Measurements from ENCODE around the gene BCS1L. TPM values are rescaled to one million over a fixed set of nuclear protein-coding genes. Genes with fewer than 3 reads are reported as not detected.

The BCS1L gene
- total RNA-seq, 1 experiment from 2014 or later: 57.9 TPM

DNA sequence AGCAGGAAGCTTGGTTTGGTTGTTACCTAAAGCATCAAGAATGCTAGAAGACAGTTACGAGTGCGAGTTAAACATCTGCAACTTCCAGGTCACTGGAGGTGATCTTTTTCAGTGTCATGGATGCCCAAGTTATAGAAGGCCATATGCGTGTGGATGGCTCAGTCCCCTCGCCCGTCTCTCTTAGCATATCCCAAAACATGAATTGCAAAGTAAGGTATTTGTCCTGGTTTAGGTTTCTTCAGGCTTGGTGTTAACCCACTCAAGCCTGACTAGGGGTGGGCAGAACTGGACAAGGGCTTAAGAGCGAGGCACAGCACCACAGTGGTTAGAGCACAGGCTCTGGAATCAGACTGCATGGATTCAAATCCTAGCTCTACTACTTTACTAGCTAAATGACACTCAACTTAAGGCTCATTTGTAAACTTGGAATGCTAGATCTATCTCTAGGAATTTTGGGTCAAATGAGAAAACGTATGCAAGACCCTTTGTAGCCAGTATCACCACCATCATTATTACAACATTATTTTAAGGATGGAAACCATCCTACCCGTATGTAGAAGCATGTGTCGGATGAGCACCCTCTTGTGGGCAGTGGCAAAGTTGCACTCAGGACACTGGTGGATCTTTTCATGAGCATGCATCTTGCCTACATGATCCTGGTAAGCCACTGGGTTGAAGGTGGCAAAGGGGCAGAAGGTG is 11.2 kb upstream of the BCS1L start:
- peak; percentile 57 for DNase-seq
- H3K4me1 Mint-ChIP-seq (ENCODE audit: low read depth, unreplicated experiment): no peaks in the 10 kb centered on the region
- H3K36me3 Mint-ChIP-seq (ENCODE audit: insufficient read depth, unreplicated experiment): peaks cover 56% of the 10 kb centered on the region
- intact Hi-C loops (cut with micrococcal nuclease; ENCODE audit: unreplicated experiment): loop anchor here (2.0 to 10.0 kb wide), 2 partner anchors 63 to 241 kb away; no protein-coding TSS in a partner anchor
- CTCF ChIA-PET: interaction anchor here (1.8 kb wide), 1 partner anchor 11 kb away, joined by 5 read pairs; the partner anchor contains the start of genes BCS1L and ZNF142
- TF ChIP-seq, protein P1, sequence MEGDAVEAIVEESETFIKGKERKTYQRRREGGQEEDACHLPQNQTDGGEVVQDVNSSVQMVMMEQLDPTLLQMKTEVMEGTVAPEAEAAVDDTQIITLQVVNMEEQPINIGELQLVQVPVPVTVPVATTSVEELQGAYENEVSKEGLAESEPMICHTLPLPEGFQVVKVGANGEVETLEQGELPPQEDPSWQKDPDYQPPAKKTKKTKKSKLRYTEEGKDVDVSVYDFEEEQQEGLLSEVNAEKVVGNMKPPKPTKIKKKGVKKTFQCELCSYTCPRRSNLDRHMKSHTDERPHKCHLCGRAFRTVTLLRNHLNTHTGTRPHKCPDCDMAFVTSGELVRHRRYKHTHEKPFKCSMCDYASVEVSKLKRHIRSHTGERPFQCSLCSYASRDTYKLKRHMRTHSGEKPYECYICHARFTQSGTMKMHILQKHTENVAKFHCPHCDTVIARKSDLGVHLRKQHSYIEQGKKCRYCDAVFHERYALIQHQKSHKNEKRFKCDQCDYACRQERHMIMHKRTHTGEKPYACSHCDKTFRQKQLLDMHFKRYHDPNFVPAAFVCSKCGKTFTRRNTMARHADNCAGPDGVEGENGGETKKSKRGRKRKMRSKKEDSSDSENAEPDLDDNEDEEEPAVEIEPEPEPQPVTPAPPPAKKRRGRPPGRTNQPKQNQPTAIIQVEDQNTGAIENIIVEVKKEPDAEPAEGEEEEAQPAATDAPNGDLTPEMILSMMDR (IDR thresholded peaks at IDR 0.05; ENCODE audit: unreplicated experiment): peak; percentile 69
- no peaks in the 10 kb centered on the region for H3K9me3 Mint-ChIP-seq (ENCODE audit: low read depth, unreplicated experiment)
- no peaks in the 10 kb centered on the region for H3K27me3 Mint-ChIP-seq (ENCODE audit: unreplicated experiment)
- H3K27ac Mint-ChIP-seq (ENCODE audit: unreplicated experiment): no peak overlapping the region
- no peak overlapping the region for H3K4me3 Mint-ChIP-seq (ENCODE audit: low read depth, unreplicated experiment)
- BruUV-seq (replicated peaks): no TSS peak

- DNase-seq: no peak
- H3K9me3 Mint-ChIP-seq (ENCODE audit: low read depth, unreplicated experiment): no peaks in the 10 kb centered on the region
- no peaks in the 10 kb centered on the region for H3K27me3 Mint-ChIP-seq (ENCODE audit: unreplicated experiment)
- CTCF ChIA-PET: interaction anchor here (1.8 kb wide), 1 partner anchor 10 kb away, joined by 5 read pairs; the partner anchor contains the start of genes BCS1L and ZNF142
- peaks cover 56% of the 10 kb centered on the region for H3K36me3 Mint-ChIP-seq (ENCODE audit: insufficient read depth, unreplicated experiment)
- no peaks in the 10 kb centered on the region for H3K4me1 Mint-ChIP-seq (ENCODE audit: low read depth, unreplicated experiment)
- H3K27ac Mint-ChIP-seq (ENCODE audit: unreplicated experiment): no peak overlapping the region
- H3K4me3 Mint-ChIP-seq (ENCODE audit: low read depth, unreplicated experiment): no peak overlapping the region
- intact Hi-C loops (cut with micrococcal nuclease; ENCODE audit: unreplicated experiment): loop anchor here (2.0 to 10.0 kb wide), 2 partner anchors 64 to 242 kb away; no protein-coding TSS in a partner anchor
- TF ChIP-seq, protein P1 (IDR thresholded peaks at IDR 0.05; ENCODE audit: unreplicated experiment): no peak
- no TSS peak for BruUV-seq (replicated peaks)
Measured at GRCh38 chr2:218648787-218649100, 10.7 kb upstream of the BCS1L start.

GRCh38 chr2:218655751-218656150 is 3.7 kb upstream of the BCS1L start:
- no peak for DNase-seq
- no peaks in the 10 kb centered on the region for H3K27me3 Mint-ChIP-seq (ENCODE audit: unreplicated experiment)
- intact Hi-C loops (cut with micrococcal nuclease; ENCODE audit: unreplicated experiment): no loop called here
- H3K4me1 Mint-ChIP-seq (ENCODE audit: low read depth, unreplicated experiment): peaks cover 22% of the 10 kb centered on the region
- H3K9me3 Mint-ChIP-seq (ENCODE audit: low read depth, unreplicated experiment): no peaks in the 10 kb centered on the region
- peaks cover 71% of the 10 kb centered on the region for H3K36me3 Mint-ChIP-seq (ENCODE audit: insufficient read depth, unreplicated experiment)
- H3K27ac Mint-ChIP-seq (ENCODE audit: unreplicated experiment): no peak overlapping the region
- no peak overlapping the region for H3K4me3 Mint-ChIP-seq (ENCODE audit: low read depth, unreplicated experiment)
- CTCF ChIA-PET: no interaction called here
- TF ChIP-seq, protein P1 (IDR thresholded peaks at IDR 0.05; ENCODE audit: unreplicated experiment): no peak
- BruUV-seq (replicated peaks): no TSS peak

DNA sequence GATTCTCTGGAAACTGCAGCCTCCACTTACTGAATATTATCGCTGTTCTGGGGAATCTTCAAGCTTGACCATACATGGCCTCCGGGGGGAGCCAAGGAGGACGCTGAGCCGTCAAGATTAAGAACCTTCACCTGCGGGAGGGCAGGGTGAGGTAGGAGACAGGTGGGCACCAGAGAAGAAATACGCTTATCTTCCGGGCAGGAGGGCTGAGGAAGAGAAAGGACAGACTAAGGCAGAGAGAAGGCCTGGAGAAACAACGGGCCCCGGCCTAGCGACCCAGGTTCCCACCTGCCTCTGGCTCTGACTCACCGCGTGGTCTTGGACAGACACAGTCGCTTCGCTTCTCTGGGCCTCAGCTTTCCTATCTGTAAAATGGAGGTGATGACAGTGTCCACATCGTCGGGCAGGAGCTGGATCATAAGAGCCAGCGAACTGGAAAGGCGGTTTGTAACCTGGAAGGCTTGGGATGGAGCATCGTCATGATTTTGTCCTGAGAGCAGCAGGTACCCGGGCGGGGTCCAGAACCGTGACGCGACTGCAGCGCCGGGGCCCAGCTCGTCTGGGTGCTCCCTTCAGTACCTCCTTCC is 719 bp upstream of the BCS1L start:
- Mint-ChIP-seq H3K4me3 (ENCODE audit: low read depth, unreplicated experiment) (peak overlapping the region; percentile 99), H3K9me3 (ENCODE audit: low read depth, unreplicated experiment) (no peaks in the 10 kb centered on the region), H3K27ac (ENCODE audit: unreplicated experiment) (peak overlapping the region; percentile 87), H3K4me1 (ENCODE audit: low read depth, unreplicated experiment) (peaks cover 22% of the 10 kb centered on the region), H3K27me3 (ENCODE audit: unreplicated experiment) (no peaks in the 10 kb centered on the region), H3K36me3 (ENCODE audit: insufficient read depth, unreplicated experiment) (peaks cover 68% of the 10 kb centered on the region)
- DNase-seq: peak; percentile 78
- BruUV-seq (replicated peaks): TSS peak; percentile 56
- intact Hi-C loops (cut with micrococcal nuclease; ENCODE audit: unreplicated experiment): loop anchor here (1.0 kb wide), 2 partner anchors 29 to 189 kb away; no protein-coding TSS in a partner anchor
- TF ChIP-seq, protein P1 (IDR thresholded peaks at IDR 0.05; ENCODE audit: unreplicated experiment): peak; percentile 64
- CTCF ChIA-PET: interaction anchor here (1.0 to 2.0 kb wide), 7 partner anchors 10 to 191 kb away, joined by 3 to 27 read pairs (median 5); partner anchors contain the start of genes RNF25, STK36 and TTLL4

Measured in Calu3 (cell line).